Activated T-cell treated with anti-CD3 and anti-CD28 coated beads, Interleukin-2, amount 50 U/mL, for 4 hours (primary cell): ENCODE measurements around the gene AHCYL2. TPM values are rescaled to one million over a fixed set of nuclear protein-coding genes. Genes with fewer than 3 reads are reported as not detected.
"Not testable (repeated sequence)": the region's sequence is repeated elsewhere in the genome, so short reads cannot be mapped to it uniquely, and the experiment has no call there.

ENCODE experiments used
- ATAC-seq, 2 donors: fragments of 200-7000 bp; cut with Tn5 transposase; one replicate each; pipeline ENCODE4 v1.10.0; 2021
- DNase-seq: peaks from one replicate; pipeline ENCODE4 v3.0.0-alpha.2; 2020
- H3K27me3 Mint-ChIP-seq: one replicate; pipeline ENCODE4 v1.8.0; 2021; ENCODE audit warnings: low read depth, mixed read lengths
- H3K36me3 Mint-ChIP-seq: one replicate; pipeline ENCODE4 v1.8.0; 2022; ENCODE audit warnings: mixed read lengths; ENCODE audit not compliant: insufficient read depth
- H3K4me1 Mint-ChIP-seq: one replicate; pipeline ENCODE4 v1.8.0; 2021; ENCODE audit warnings: low read depth, mixed read lengths
- H3K4me3 Mint-ChIP-seq: one replicate; pipeline ENCODE4 v1.8.0; 2021; ENCODE audit warnings: mild to moderate bottlenecking, moderate library complexity, mixed read lengths
- H3K9me3 Mint-ChIP-seq: one replicate; pipeline ENCODE4 v1.8.0; 2021; ENCODE audit warnings: mixed read lengths
- total RNA-seq, 3 donors: library from RNA; stranded (reverse); gene quantifications; one replicate each; pipeline ENCODE4 v1.2.1, GENCODE V29; 2021

AHCYL2 gene
- total RNA-seq, 3 donors from 2014 or later, result 6.0 to 7.2 (median 6.5) TPM

DNA sequence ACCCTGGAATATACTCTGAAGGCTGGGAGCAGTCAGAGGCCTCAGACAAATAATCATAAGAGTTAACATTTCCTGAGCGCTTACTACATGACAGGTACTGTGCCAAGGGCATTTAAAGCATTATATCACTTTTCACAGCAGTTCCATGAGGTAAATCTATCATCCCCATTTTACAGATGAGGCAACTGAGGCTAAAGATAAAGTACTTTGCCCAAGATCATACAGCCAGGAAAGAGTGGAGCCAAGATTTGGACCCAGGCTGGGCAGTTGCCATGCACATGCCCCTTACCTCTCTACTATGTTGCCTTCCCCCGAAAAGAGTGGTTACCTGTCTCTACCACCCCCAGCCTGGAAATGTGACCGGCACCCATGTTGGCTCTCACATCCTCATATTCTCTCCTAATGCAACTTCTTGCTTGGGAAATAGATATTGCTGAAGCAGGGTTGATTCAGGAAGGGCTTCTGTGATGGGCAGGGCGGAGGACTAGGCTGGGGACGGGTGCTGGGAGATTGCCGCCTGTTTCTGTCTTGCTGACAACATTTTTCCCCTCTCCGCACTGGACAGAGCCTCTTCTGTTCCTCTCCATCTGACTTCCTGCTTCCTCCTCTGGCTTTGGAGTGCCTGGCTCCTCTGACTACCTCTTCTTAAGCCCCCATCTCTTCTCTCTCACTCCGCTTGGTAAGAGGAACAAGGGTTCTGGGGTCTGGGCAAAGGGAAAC is 22.6 kb upstream of the AHCYL2 start:
- Mint-ChIP-seq H3K4me3 (no peak overlapping the region), H3K9me3 (no peaks in the 10 kb centered on the region), H3K36me3 (no peaks in the 10 kb centered on the region), H3K4me1 (no peaks in the 10 kb centered on the region), H3K27me3 (peaks cover 9% of the 10 kb centered on the region)
- DNase-seq (no peak), ATAC-seq (no peak)

GRCh38 chr7:129203050-129203741 is 21.6 kb upstream of the AHCYL2 start:
- no peaks in the 10 kb centered on the region for H3K4me1 Mint-ChIP-seq
- H3K4me3 Mint-ChIP-seq, result no peak overlapping the region
- no peaks in the 10 kb centered on the region for H3K36me3 Mint-ChIP-seq
- ATAC-seq (no peak), DNase-seq (no peak)
- peaks cover 8% of the 10 kb centered on the region for H3K27me3 Mint-ChIP-seq
- H3K9me3 Mint-ChIP-seq, result no peaks in the 10 kb centered on the region

GRCh38 chr7:129205126-129205818 is 19.6 kb upstream of the AHCYL2 start:
- H3K4me1 Mint-ChIP-seq, result no peaks in the 10 kb centered on the region
- DNase-seq (no peak), ATAC-seq (no peak)
- peaks cover 7% of the 10 kb centered on the region for H3K27me3 Mint-ChIP-seq
- no peaks in the 10 kb centered on the region for H3K9me3 Mint-ChIP-seq
- H3K36me3 Mint-ChIP-seq, result no peaks in the 10 kb centered on the region
- no peak overlapping the region for H3K4me3 Mint-ChIP-seq

GRCh38 chr7:129205987-129206785 is 18.6 kb upstream of the AHCYL2 start:
- Mint-ChIP-seq H3K36me3 (no peaks in the 10 kb centered on the region), H3K4me1 (no peaks in the 10 kb centered on the region), H3K4me3 (no peak overlapping the region), H3K27me3 (peaks cover 4% of the 10 kb centered on the region), H3K9me3 (no peaks in the 10 kb centered on the region)
- DNase-seq (no peak), ATAC-seq (no peak)

GRCh38 chr7:129208667-129209066 is 16.2 kb upstream of the AHCYL2 start:
- no peak for ATAC-seq
- Mint-ChIP-seq H3K36me3 (no peaks in the 10 kb centered on the region), H3K4me1 (no peaks in the 10 kb centered on the region)

GRCh38 chr7:129209067-129209926 is 15.5 kb upstream of the AHCYL2 start:
- no peak overlapping the region for H3K4me3 Mint-ChIP-seq
- ATAC-seq, result no peak

More at GRCh38 chr7:129208667-129209066, 16.2 kb upstream of the AHCYL2 start:
- DNase-seq, result no peak
- Mint-ChIP-seq H3K27me3 (no peaks in the 10 kb centered on the region), H3K9me3 (no peaks in the 10 kb centered on the region), H3K4me3 (no peak overlapping the region)

DNA sequence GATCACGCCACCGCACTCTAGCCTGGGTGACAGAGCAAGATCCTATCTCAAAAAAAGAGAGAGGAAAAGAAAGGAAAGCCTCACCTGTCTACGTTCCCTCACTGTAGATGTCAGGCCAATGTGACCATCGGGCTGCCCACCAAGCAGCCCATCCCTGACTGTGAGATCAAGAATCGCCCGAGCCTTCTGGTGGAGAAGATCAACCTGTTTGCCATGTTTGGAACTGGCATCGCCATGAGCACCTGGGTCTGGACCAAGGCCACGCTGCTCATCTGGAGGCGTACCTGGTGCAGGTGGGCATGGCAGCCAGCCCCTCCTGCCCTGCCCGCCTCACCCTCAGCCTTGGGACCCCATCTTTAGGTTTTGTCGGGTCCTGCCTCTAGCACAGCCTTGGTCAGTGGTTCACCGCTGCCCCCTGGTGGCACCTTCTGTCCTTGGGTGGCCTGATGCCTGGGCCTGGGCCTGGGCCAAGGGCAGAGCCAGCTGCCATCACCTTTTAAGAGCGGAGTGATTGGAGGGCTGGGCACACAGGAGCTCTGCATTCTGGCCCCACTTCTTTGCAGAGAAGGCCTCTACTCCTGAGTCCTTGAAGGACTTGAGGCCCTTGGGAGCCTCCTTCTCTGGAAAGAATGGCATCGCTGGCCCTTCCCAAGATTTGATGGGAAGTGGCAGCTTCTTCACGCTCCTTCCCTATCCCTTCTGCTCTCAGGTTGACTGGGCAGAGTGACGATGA is 14.4 kb upstream of the AHCYL2 start:
- H3K27me3 Mint-ChIP-seq, result no peaks in the 10 kb centered on the region
- H3K9me3 Mint-ChIP-seq, result no peaks in the 10 kb centered on the region
- peak; percentile 88 to 90 for ATAC-seq
- H3K4me3 Mint-ChIP-seq, result no peak overlapping the region
- DNase-seq, result peak; percentile 58
- H3K36me3 Mint-ChIP-seq, result no peaks in the 10 kb centered on the region
- H3K4me1 Mint-ChIP-seq, result no peaks in the 10 kb centered on the region

More at GRCh38 chr7:129209067-129209926, 15.5 kb upstream of the AHCYL2 start:
- H3K4me1 Mint-ChIP-seq, result no peaks in the 10 kb centered on the region
- H3K27me3 Mint-ChIP-seq, result no peaks in the 10 kb centered on the region
- H3K9me3 Mint-ChIP-seq, result no peaks in the 10 kb centered on the region
- DNase-seq, result no peak
- no peaks in the 10 kb centered on the region for H3K36me3 Mint-ChIP-seq

DNA sequence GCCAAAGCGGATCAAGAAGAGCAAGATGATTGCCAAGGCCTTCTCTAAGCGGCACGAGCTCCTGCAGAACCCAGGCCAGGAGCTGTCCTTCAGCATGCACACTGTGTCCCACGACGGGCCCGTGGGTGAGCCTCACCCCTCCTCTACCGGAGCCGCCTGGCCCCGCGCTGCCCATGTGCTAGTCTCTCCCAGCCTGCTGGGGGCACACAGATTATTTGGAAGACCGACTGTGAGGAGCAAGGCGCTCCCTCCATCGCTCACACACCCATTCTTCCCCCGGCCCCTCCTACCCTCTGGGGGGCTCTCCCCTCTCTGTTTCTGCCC is 13.9 kb upstream of the AHCYL2 start:
- H3K4me3 Mint-ChIP-seq, result no peak overlapping the region
- ATAC-seq (no peak), DNase-seq (no peak)
- no peaks in the 10 kb centered on the region for H3K36me3 Mint-ChIP-seq
- no peaks in the 10 kb centered on the region for H3K4me1 Mint-ChIP-seq
- no peaks in the 10 kb centered on the region for H3K9me3 Mint-ChIP-seq
- H3K27me3 Mint-ChIP-seq, result no peaks in the 10 kb centered on the region

GRCh38 chr7:129212126-129212525 is 12.7 kb upstream of the AHCYL2 start:
- ATAC-seq (no peak), DNase-seq (no peak)
- Mint-ChIP-seq H3K36me3 (no peaks in the 10 kb centered on the region), H3K4me1 (no peaks in the 10 kb centered on the region), H3K9me3 (no peaks in the 10 kb centered on the region), H3K27me3 (peaks cover 2% of the 10 kb centered on the region), H3K4me3 (no peak overlapping the region)

DNA sequence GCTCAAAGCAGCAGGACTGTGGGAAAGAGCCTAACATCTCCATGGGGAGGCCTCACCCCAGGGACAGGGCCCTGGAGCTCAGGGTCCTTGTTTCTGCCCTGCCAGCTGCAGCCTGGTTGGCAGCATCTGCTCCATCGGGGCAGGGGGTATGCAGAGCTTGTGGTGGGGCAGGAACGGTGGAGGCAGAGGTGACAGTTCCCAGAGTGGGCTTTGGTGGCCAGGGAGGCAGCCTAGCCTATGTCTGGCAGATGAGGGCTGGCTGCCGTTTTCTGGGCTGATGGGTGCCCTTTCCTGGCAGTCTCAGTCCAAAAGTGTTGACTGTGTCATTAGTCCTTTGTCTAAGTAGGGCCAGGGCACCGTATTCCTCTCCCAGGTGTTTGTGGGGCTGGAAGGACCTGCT is 12.2 kb upstream of the AHCYL2 start:
- no peak for DNase-seq
- Mint-ChIP-seq H3K4me1 (no peaks in the 10 kb centered on the region), H3K9me3 (no peaks in the 10 kb centered on the region), H3K27me3 (peaks cover 4% of the 10 kb centered on the region), H3K36me3 (no peaks in the 10 kb centered on the region), H3K4me3 (no peak overlapping the region)
- ATAC-seq, result no peak

DNA sequence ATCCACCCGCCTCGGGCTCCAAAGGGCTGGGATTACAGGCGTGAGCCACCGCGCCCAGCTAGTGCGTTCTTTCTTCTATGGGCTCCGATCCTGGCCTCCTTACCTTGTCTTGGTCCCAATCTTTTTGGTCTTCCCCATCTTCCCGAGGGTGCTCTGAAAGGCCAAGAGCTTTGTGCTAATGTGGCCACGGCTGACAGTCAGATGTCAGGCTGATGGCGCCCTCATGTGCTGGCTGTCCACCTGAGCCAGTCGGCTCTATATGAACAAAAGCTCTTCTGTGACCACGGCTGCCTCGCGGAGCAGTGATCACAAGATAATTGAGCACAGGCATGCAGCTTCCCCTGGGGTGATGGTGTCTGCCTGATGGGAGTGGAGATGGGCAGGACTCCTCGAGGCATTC is 11.0 kb upstream of the AHCYL2 start:
- DNase-seq (no peak), ATAC-seq (no peak)
- H3K4me3 Mint-ChIP-seq, result no peak overlapping the region
- H3K36me3 Mint-ChIP-seq, result no peaks in the 10 kb centered on the region
- H3K27me3 Mint-ChIP-seq, result peaks cover 4% of the 10 kb centered on the region
- H3K9me3 Mint-ChIP-seq, result no peaks in the 10 kb centered on the region
- no peaks in the 10 kb centered on the region for H3K4me1 Mint-ChIP-seq

- H3K4me1 Mint-ChIP-seq, H3K4me3 Mint-ChIP-seq, H3K36me3 Mint-ChIP-seq, DNase-seq, ATAC-seq, H3K9me3 Mint-ChIP-seq, H3K27me3 Mint-ChIP-seq: not testable (repeated sequence)
Observed at GRCh38 chr7:129215691-129216090, 9.1 kb upstream of the AHCYL2 start.

- not testable (repeated sequence) for DNase-seq, H3K4me3 Mint-ChIP-seq, H3K9me3 Mint-ChIP-seq, H3K27me3 Mint-ChIP-seq, H3K4me1 Mint-ChIP-seq, ATAC-seq, H3K36me3 Mint-ChIP-seq
Observed at GRCh38 chr7:129216101-129216715, 8.6 kb upstream of the AHCYL2 start.
